Astrocyte of the cerebellum (primary cell): ENCODE data around the gene KERA.
A peak's percentile ranks its signal among the peaks of the same experiment; 100 is the strongest.

Source experiments
- DNase-seq: peaks from one replicate; pipeline ENCODE4 v3.0.0-alpha.2; 2011; ENCODE audit warnings: low read depth
- H3K4me3 ChIP-seq: 2 replicates; pipeline ENCODE4 v1.5.1; 2011; ENCODE audit warnings: mild to moderate bottlenecking, low read depth, low read length, moderate library complexity
- CTCF ChIP-seq: IDR thresholded peaks from 2 replicates; pipeline ENCODE4 v1.5.1; 2012; ENCODE audit warnings: low read length, low read depth, moderate library complexity, mild to moderate bottlenecking; ENCODE audit errors: missing control alignments
- in situ Hi-C: cut with HindIII; loops from 2 replicates; pipeline ENCODE4 v1.10.0; 2017; ENCODE audit warnings: low sequenced_read_pairs

KERA gene

GRCh38 chr12:91023326-91024004, 34.4 kb downstream of the KERA start:
- in situ Hi-C loops, result no loop called here
- peak; percentile 73 for DNase-seq
- no peak for TF ChIP-seq CTCF
- H3K4me3 ChIP-seq, result no peak overlapping the region

GRCh38 chr12:91021076-91021475, 36.7 kb downstream of the KERA start:
- in situ Hi-C loops, result no loop called here
- H3K4me3 ChIP-seq, result no peak overlapping the region
- no peak for TF ChIP-seq CTCF
- no peak for DNase-seq

- DNase-seq, result no peak
- in situ Hi-C loops, result no loop called here
- TF ChIP-seq CTCF, result no peak
- no peak overlapping the region for H3K4me3 ChIP-seq
Observed at GRCh38 chr12:91019455-91019854, 38.4 kb downstream of the KERA start.

- TF ChIP-seq CTCF, result no peak
- in situ Hi-C loops, result no loop called here
Observed at GRCh38 chr12:91017511-91018263, 40.1 kb downstream of the KERA start.

GRCh38 chr12:91017043-91017442, 40.8 kb downstream of the KERA start:
- DNase-seq, result no peak
- in situ Hi-C loops, result no loop called here
- no peak overlapping the region for H3K4me3 ChIP-seq
- no peak for TF ChIP-seq CTCF

More at GRCh38 chr12:91017511-91018263, 40.1 kb downstream of the KERA start:
- no peak for DNase-seq
- no peak overlapping the region for H3K4me3 ChIP-seq

- DNase-seq, result peak; percentile 79
- TF ChIP-seq CTCF, result no peak
- in situ Hi-C loops, result no loop called here
- H3K4me3 ChIP-seq, result no peak overlapping the region
Observed at GRCh38 chr12:91009319-91009950, 48.4 kb downstream of the KERA start.
